ENCODE data around the gene APOBEC3A.
"Not testable (repeated sequence)": the region's sequence is repeated elsewhere in the genome, so short reads cannot be mapped to it uniquely, and the experiment has no call there.

APOBEC3A gene

GRCh38 chr22:38971202-38971601 lies 13.8 kb downstream of the APOBEC3A start:
- H3K4me3 ChIP-seq (ENCODE audit: low read depth, low read length): no peak overlapping the region
- peaks cover 14% of the 10 kb centered on the region for H3K9me3 ChIP-seq (ENCODE audit: control insufficient read depth, insufficient read depth, low read depth, low read length)
- H3K36me3 ChIP-seq (ENCODE audit: control insufficient read depth, insufficient read depth, low read length): no peaks in the 10 kb centered on the region
- no peak overlapping the region for H3K9ac ChIP-seq (ENCODE audit: low read length)
- no peaks in the 10 kb centered on the region for H3K27me3 ChIP-seq (ENCODE audit: control insufficient read depth, insufficient read depth, low read length)
- H3K27ac ChIP-seq (ENCODE audit: low read depth, low read length): no peak overlapping the region
- H3K4me1 ChIP-seq (ENCODE audit: control insufficient read depth, insufficient read depth, low read length): 0 out of 2 replicates have a peak, but pooled peaks cover 3% of the 10 kb centered on the region

- no peaks in the 10 kb centered on the region for H3K36me3 ChIP-seq (ENCODE audit: control insufficient read depth, insufficient read depth, low read length)
- H3K9ac ChIP-seq (ENCODE audit: low read length): no peak overlapping the region
- no peaks in the 10 kb centered on the region for H3K4me1 ChIP-seq (ENCODE audit: control insufficient read depth, insufficient read depth, low read length)
- peaks cover 18% of the 10 kb centered on the region for H3K9me3 ChIP-seq (ENCODE audit: control insufficient read depth, insufficient read depth, low read depth, low read length)
- no peak overlapping the region for H3K4me3 ChIP-seq (ENCODE audit: low read depth, low read length)
- H3K27ac ChIP-seq (ENCODE audit: low read depth, low read length): no peak overlapping the region
- H3K27me3 ChIP-seq (ENCODE audit: control insufficient read depth, insufficient read depth, low read length): no peaks in the 10 kb centered on the region
Observed at GRCh38 chr22:38971791-38972190, 14.4 kb downstream of the APOBEC3A start.

DNA sequence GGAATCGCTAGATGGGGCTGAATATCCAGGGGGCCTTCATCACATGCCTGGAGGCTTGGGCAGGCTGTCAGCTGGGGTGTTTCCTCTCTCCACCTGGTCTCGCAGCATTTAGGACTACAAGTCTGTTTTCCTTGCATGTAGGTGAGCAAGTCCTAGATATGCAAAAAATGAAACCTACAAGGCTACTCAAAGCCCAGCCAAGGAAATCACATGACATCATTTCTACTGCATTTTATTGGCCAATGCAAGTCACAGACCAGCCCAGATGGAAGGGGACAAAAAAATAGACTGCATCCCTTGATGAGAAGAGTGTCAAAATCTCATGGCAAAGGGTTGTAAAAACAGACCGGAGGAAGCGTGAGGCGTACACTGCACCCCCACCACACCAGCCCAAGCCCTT lies 15.1 kb downstream of the APOBEC3A start:
- Histone ChIP-seq H3K27ac (ENCODE audit: low read depth, low read length) (no peak overlapping the region), H3K9ac (ENCODE audit: low read length) (no peak overlapping the region), H3K4me3 (ENCODE audit: low read depth, low read length) (no peak overlapping the region), H3K36me3 (ENCODE audit: control insufficient read depth, insufficient read depth, low read length) (no peaks in the 10 kb centered on the region), H3K9me3 (ENCODE audit: control insufficient read depth, insufficient read depth, low read depth, low read length) (peaks cover 25% of the 10 kb centered on the region), H3K27me3 (ENCODE audit: control insufficient read depth, insufficient read depth, low read length) (no peaks in the 10 kb centered on the region), H3K4me1 (ENCODE audit: control insufficient read depth, insufficient read depth, low read length) (no peaks in the 10 kb centered on the region)

GRCh38 chr22:38973289-38974169 lies 16.1 kb downstream of the APOBEC3A start:
- peaks cover 31% of the 10 kb centered on the region for H3K9me3 ChIP-seq (ENCODE audit: control insufficient read depth, insufficient read depth, low read depth, low read length)
- no peaks in the 10 kb centered on the region for H3K27me3 ChIP-seq (ENCODE audit: control insufficient read depth, insufficient read depth, low read length)
- H3K4me3 ChIP-seq (ENCODE audit: low read depth, low read length): no peak overlapping the region
- no peaks in the 10 kb centered on the region for H3K36me3 ChIP-seq (ENCODE audit: control insufficient read depth, insufficient read depth, low read length)
- H3K4me1 ChIP-seq (ENCODE audit: control insufficient read depth, insufficient read depth, low read length): no peaks in the 10 kb centered on the region
- no peak overlapping the region for H3K27ac ChIP-seq (ENCODE audit: low read depth, low read length)
- H3K9ac ChIP-seq (ENCODE audit: low read length): no peak overlapping the region

DNA sequence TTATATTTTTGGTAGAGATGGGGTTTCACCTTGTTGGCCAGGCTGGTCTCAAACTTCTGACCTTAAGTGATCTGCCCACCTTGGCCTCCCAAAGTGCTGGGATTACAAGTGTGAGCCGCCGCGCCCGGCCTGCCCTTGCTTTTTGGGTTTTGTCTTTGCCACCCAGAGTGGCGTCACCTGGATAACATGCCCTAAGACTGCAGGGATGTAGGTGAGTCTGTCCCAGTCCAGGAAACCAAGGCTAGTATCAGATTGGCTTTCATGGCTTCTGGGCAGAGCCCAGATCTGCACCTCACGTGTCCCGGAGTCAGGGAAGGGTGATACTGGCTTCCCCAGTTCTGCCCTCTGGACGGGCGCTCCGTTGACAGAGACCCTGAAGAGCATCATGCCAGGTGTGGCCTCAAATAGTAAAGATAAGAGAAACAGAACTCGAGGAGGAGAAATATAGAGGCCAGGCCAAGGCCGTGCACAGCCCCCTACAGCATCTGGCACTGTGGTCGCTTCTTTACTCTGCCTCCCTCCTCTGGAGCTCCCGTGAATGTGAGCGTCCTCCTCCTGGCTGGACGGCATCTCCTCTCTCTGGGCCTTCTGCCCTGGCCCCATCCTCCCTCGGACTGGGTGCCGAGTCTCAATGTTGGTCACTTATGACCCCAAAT lies 16.9 kb downstream of the APOBEC3A start:
- Histone ChIP-seq H3K4me3 (ENCODE audit: low read depth, low read length) (no peak overlapping the region), H3K9me3 (ENCODE audit: control insufficient read depth, insufficient read depth, low read depth, low read length) (peaks cover 31% of the 10 kb centered on the region), H3K9ac (ENCODE audit: low read length) (no peak overlapping the region), H3K4me1 (ENCODE audit: control insufficient read depth, insufficient read depth, low read length) (no peaks in the 10 kb centered on the region), H3K27ac (ENCODE audit: low read depth, low read length) (no peak overlapping the region), H3K27me3 (ENCODE audit: control insufficient read depth, insufficient read depth, low read length) (no peaks in the 10 kb centered on the region), H3K36me3 (ENCODE audit: control insufficient read depth, insufficient read depth, low read length) (no peaks in the 10 kb centered on the region)

DNA sequence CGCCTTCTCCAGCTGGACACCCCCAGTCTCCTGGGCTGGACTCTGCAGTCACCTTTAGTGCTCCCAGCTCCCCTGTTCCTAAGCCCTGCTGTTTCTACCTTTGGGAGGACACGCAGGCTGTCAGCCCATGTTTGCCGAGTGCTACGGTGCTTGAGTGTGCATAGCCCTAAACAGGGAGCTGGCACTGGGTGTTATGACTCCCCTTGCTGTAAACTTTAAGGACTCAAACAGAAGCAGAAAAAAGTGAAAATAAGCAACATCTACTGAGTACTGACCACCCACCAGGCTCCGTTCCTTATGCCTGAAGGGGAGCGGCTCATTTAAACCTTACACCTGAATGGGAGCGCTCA lies 17.4 kb downstream of the APOBEC3A start:
- Histone ChIP-seq H3K9me3 (ENCODE audit: control insufficient read depth, insufficient read depth, low read depth, low read length) (peaks cover 31% of the 10 kb centered on the region), H3K27ac (ENCODE audit: low read depth, low read length) (no peak overlapping the region), H3K9ac (ENCODE audit: low read length) (no peak overlapping the region), H3K4me3 (ENCODE audit: low read depth, low read length) (no peak overlapping the region), H3K27me3 (ENCODE audit: control insufficient read depth, insufficient read depth, low read length) (no peaks in the 10 kb centered on the region), H3K4me1 (ENCODE audit: control insufficient read depth, insufficient read depth, low read length) (no peaks in the 10 kb centered on the region), H3K36me3 (ENCODE audit: control insufficient read depth, insufficient read depth, low read length) (no peaks in the 10 kb centered on the region)

DNA sequence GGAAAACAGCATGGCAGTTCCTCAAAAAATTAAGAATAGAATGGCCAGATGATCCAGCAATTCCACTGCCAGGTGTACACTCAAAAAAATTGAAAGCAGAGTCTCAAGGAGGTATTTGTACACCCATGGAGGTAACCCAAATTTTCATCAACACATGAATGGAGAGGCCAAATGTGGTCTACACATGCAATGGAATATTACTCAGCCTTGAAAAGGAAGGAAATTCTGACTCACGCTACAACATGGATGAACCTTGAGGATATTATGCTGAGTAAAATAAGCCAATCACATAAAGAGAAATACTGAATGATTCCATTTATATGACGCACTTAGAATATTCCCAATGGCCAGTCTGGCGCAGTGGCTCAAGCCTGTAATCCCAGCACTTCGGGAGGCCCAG lies 19.9 kb downstream of the APOBEC3A start:
- not testable (repeated sequence) for H3K27me3 ChIP-seq (ENCODE audit: control insufficient read depth, insufficient read depth, low read length); H3K4me3 ChIP-seq (ENCODE audit: low read depth, low read length); H3K36me3 ChIP-seq (ENCODE audit: control insufficient read depth, insufficient read depth, low read length); H3K4me1 ChIP-seq (ENCODE audit: control insufficient read depth, insufficient read depth, low read length); H3K9ac ChIP-seq (ENCODE audit: low read length); H3K27ac ChIP-seq (ENCODE audit: low read depth, low read length)
- H3K9me3 ChIP-seq (ENCODE audit: control insufficient read depth, insufficient read depth, low read depth, low read length): peaks cover 36% of the 10 kb centered on the region

DNA sequence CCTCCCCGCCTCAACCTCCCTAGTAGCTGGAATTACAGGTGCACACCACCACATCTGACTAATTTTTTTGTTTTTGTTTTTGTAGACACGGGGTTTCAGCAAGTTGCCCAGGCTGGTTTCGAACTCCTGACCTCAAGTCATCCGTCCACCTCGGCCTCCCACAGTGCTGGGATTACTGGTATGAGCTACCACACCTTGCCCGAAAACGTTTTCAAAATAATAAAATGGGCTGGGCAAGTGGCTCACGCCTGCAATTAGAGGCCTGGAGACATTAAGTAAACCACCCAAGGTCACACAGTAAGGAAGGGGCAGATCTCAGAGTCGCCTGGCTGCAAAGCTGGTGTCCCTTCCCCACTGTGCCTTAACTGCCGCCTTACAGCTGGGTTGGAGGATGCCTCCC lies 23.2 kb downstream of the APOBEC3A start:
- not testable (repeated sequence) for H3K27me3 ChIP-seq (ENCODE audit: control insufficient read depth, insufficient read depth, low read length); H3K4me3 ChIP-seq (ENCODE audit: low read depth, low read length); H3K4me1 ChIP-seq (ENCODE audit: control insufficient read depth, insufficient read depth, low read length); H3K27ac ChIP-seq (ENCODE audit: low read depth, low read length); H3K36me3 ChIP-seq (ENCODE audit: control insufficient read depth, insufficient read depth, low read length); H3K9ac ChIP-seq (ENCODE audit: low read length)
- H3K9me3 ChIP-seq (ENCODE audit: control insufficient read depth, insufficient read depth, low read depth, low read length): peaks cover 48% of the 10 kb centered on the region

DNA sequence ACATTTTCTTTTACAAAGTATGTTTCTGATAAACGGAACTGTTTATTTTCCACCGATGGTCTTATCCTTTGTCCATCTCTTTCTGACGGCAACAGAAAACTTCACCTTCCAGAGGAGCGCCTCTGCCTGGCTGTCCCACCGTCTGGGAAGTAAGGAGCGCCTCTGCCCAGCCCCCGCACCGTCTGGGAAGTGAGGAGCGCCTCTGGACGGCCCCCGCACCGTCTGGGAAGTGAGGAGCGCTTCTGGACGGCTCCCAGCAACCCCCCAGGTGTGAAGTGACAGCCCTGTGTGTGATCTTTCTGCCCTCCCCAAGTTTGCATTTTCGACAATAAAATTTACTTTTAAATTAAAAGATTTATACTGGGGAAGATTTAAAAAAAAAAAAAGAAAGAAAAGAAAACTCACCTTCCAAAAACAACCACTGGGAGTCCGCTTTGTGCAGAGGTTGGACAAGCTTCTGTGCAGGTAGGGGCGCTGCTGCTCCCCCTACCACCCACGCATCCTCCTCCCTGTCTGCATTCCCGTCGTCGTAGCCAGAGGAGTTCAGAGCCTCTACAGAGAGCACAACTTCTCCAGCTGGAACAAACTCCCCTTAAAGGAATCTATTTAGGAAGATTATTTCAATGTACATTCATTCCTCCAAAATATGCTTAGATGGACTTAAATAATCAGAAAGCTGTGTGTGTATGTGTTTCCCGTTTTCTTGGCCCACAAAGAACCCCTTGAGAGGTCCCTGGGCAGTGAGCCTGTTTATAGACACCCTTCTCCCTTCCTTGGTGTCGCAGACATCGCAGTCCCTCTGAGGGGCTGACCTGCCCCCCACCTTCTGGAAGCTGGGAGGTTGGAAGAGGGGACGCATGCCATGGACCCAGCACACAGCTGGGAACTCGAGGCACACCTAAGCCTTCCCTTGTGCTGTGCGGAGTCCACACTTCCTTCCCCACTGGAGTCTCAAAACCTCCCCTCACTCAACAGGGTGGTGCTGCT lies 23.9 kb downstream of the APOBEC3A start:
- Histone ChIP-seq H3K9ac (ENCODE audit: low read length) (no peak overlapping the region), H3K9me3 (ENCODE audit: control insufficient read depth, insufficient read depth, low read depth, low read length) (peaks cover 42% of the 10 kb centered on the region), H3K27me3 (ENCODE audit: control insufficient read depth, insufficient read depth, low read length) (no peaks in the 10 kb centered on the region), H3K4me1 (ENCODE audit: control insufficient read depth, insufficient read depth, low read length) (peaks cover 6% of the 10 kb centered on the region), H3K36me3 (ENCODE audit: control insufficient read depth, insufficient read depth, low read length) (peaks cover 3% of the 10 kb centered on the region; the same call in 1 of the 2 replicates), H3K4me3 (ENCODE audit: low read depth, low read length) (no peak overlapping the region), H3K27ac (ENCODE audit: low read depth, low read length) (no peak overlapping the region; the same call in 1 of the 2 replicates)

GRCh38 chr22:38981992-38982927 lies 24.9 kb downstream of the APOBEC3A start, which contains the start of gene APOBEC3B:
Gene APOBEC3B, plus strand, starts transcription at chr22:38982347. Its CDS starts 107 bp downstream, at chr22:38982454.
- Histone ChIP-seq H3K4me1 (ENCODE audit: control insufficient read depth, insufficient read depth, low read length) (peaks cover 10% of the 10 kb centered on the region), H3K27ac (ENCODE audit: low read depth, low read length) (no peak within 1 kb of the TSS; the same call in 1 of the 2 replicates), H3K4me3 (ENCODE audit: low read depth, low read length) (no peak within 1 kb of the TSS; the same call in 1 of the 2 replicates), H3K9me3 (ENCODE audit: control insufficient read depth, insufficient read depth, low read depth, low read length) (peaks cover 34% of the 10 kb centered on the region), H3K36me3 (ENCODE audit: control insufficient read depth, insufficient read depth, low read length) (peaks cover 3% of the 10 kb centered on the region; the same call in 1 of the 2 replicates), H3K27me3 (ENCODE audit: control insufficient read depth, insufficient read depth, low read length) (no peaks in the 10 kb centered on the region), H3K9ac (ENCODE audit: low read length) (no peak within 1 kb of the TSS)
